ENCODE data around the gene MTHFD1L. TPM values are rescaled to one million over a fixed set of nuclear protein-coding genes. Genes with fewer than 3 reads are reported as not detected.
"Not testable (repeated sequence)": the region's sequence is repeated elsewhere in the genome, so short reads cannot be mapped to it uniquely, and the experiment has no call there.

The MTHFD1L gene
- polyA plus RNA-seq, 3 donors: 16.6 to 19.6 (median 16.8) TPM

- DNase-seq (ENCODE audit: extremely low read depth in 1 of 11, low read depth in 9 of 11, low spot score in 4 of 11): peak in 10 of 11 donors; percentile 79 to 95 (median 86)
Observed at GRCh38 chr6:151044465-151045441, 179.3 kb downstream of the MTHFD1L start.

GRCh38 chr6:151045511-151046222 is 180.2 kb downstream of the MTHFD1L start:
- not testable (repeated sequence) for DNase-seq (ENCODE audit: extremely low read depth in 1 of 11, low read depth in 9 of 11, low spot score in 4 of 11)

GRCh38 chr6:151051164-151051563 is 185.7 kb downstream of the MTHFD1L start:
- DNase-seq (ENCODE audit: extremely low read depth in 1 of 11, low read depth in 9 of 11, low spot score in 4 of 11): no peak

- peak in 1 of 11 donors; percentile 61 for DNase-seq (ENCODE audit: extremely low read depth in 1 of 11, low read depth in 9 of 11, low spot score in 4 of 11)
Observed at GRCh38 chr6:151052021-151052646, 186.6 kb downstream of the MTHFD1L start.

GRCh38 chr6:151054306-151054705 is 188.8 kb downstream of the MTHFD1L start:
- peak in 6 of 11 donors; percentile 80 to 93 (median 88) for DNase-seq (ENCODE audit: extremely low read depth in 1 of 11, low read depth in 9 of 11, low spot score in 4 of 11)

GRCh38 chr6:151056230-151056907 is 190.9 kb downstream of the MTHFD1L start:
- DNase-seq (ENCODE audit: extremely low read depth in 1 of 11, low read depth in 9 of 11, low spot score in 4 of 11): no peak

- no peak for DNase-seq (ENCODE audit: extremely low read depth in 1 of 11, low read depth in 9 of 11, low spot score in 4 of 11)
Observed at GRCh38 chr6:151057061-151057460, 191.6 kb downstream of the MTHFD1L start.

- DNase-seq (ENCODE audit: extremely low read depth in 1 of 11, low read depth in 9 of 11, low spot score in 4 of 11): no peak
Observed at GRCh38 chr6:151058021-151058733, 192.7 kb downstream of the MTHFD1L start.

- no peak for DNase-seq (ENCODE audit: extremely low read depth in 1 of 11, low read depth in 9 of 11, low spot score in 4 of 11)
Observed at GRCh38 chr6:151059612-151060095, 194.2 kb downstream of the MTHFD1L start.

GRCh38 chr6:151060096-151060765 is 194.7 kb downstream of the MTHFD1L start:
- DNase-seq (ENCODE audit: extremely low read depth in 1 of 11, low read depth in 9 of 11, low spot score in 4 of 11): no peak

- no peak for DNase-seq (ENCODE audit: extremely low read depth in 1 of 11, low read depth in 9 of 11, low spot score in 4 of 11)
Observed at GRCh38 chr6:151060766-151061531, 195.4 kb downstream of the MTHFD1L start.

GRCh38 chr6:151063352-151063751 is 197.8 kb downstream of the MTHFD1L start:
- DNase-seq (ENCODE audit: extremely low read depth in 1 of 11, low read depth in 9 of 11, low spot score in 4 of 11): peak in 2 of 11 donors; percentile 71 to 85

GRCh38 chr6:151063842-151064647 is 198.5 kb downstream of the MTHFD1L start:
- no peak for DNase-seq (ENCODE audit: extremely low read depth in 1 of 11, low read depth in 9 of 11, low spot score in 4 of 11)

- DNase-seq (ENCODE audit: extremely low read depth in 1 of 11, low read depth in 9 of 11, low spot score in 4 of 11): no peak
Observed at GRCh38 chr6:151065027-151065815, 199.7 kb downstream of the MTHFD1L start.
